GM12891 (cell line): ENCODE data around the gene TMEM207.

Source experiments
- POLR2A ChIP-seq: IDR thresholded peaks from 2 replicates; pipeline ENCODE4 v1.6.1; 2011; ENCODE audit warnings: low read depth, low read length, control low read depth
- POLR2AphosphoS5 ChIP-seq: IDR thresholded peaks from 2 replicates; pipeline ENCODE4 v1.6.1; 2011; ENCODE audit warnings: low read depth, low read length, control low read depth
- POU2F2 ChIP-seq: IDR thresholded peaks from 2 replicates; pipeline ENCODE4 v1.6.1; 2011; ENCODE audit warnings: low read depth, mild to moderate bottlenecking, control low read depth, low read length, moderate library complexity
- SPI1 ChIP-seq: IDR thresholded peaks from 2 replicates; pipeline ENCODE4 v1.6.1; 2011; ENCODE audit warnings: low read depth, low read length, control low read depth
- TAF1 ChIP-seq: IDR thresholded peaks from 2 replicates; pipeline ENCODE4 v1.6.1; 2011; ENCODE audit warnings: low read depth, low read length, control low read depth

- TF ChIP-seq POLR2A (no peak), POLR2AphosphoS5 (no peak), SPI1 (no peak), POU2F2 (no peak), TAF1 (no peak)
These were observed 53.7 kb downstream of the TMEM207 start for GRCh38 chr3:190396001-190396400.
